Astrocyte of the cerebellum (primary cell): ENCODE results near the gene PFKFB4.
A peak's percentile ranks its signal among the peaks of the same experiment; 100 is the strongest.

Experiments
- DNase-seq: peaks from one replicate; pipeline ENCODE4 v3.0.0-alpha.2; 2011; ENCODE audit warnings: low read depth
- H3K4me3 ChIP-seq: 2 replicates; pipeline ENCODE4 v1.5.1; 2011; ENCODE audit warnings: mild to moderate bottlenecking, low read depth, low read length, moderate library complexity
- in situ Hi-C: cut with HindIII; loops from 2 replicates; pipeline ENCODE4 v1.10.0; 2017; ENCODE audit warnings: low sequenced_read_pairs
- TF ChIP-seq, protein P1 (sequence below): IDR thresholded peaks from 2 replicates; pipeline ENCODE4 v1.5.1; 2012; ENCODE audit warnings: low read length, low read depth, moderate library complexity, mild to moderate bottlenecking; ENCODE audit errors: missing control alignments

The PFKFB4 gene

DNA sequence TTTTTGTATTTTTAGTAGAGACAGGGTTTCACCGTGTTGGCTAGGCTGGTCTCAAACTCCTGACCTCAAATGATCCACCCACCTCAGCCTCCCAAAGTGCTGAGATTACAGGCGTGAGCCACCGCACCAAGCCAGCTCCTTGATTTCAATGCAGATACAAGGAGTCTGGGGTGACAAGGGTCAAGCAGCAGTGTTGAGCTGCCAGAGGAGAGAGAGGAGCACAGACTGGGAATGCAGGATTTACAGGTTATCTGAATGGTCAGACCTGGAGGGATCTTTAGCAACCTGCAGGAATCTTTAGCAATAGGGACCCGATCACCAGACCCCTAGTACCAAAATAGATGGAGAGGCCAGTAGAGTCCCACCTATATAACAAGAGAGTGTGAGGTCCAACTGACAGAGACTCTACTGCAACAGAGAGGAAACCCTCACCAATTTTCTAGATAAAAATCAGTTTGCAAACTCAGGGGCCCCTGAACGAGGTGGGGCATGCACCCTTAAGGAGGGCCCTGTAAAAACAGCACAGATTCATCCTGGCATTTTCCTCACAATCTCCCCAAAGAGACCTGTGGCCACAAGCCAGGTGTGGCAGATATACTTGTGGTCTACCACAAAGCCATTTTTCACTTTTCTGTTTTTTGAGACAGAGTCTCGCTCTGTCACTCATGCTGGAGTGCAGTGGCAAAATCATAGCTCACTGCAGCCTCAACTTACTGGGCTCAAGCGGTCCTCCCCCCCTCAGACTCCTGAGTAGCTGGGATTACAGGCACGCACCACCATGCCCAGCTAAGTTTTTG is 42.0 kb downstream of the PFKFB4 start:
- TF ChIP-seq, protein P1, sequence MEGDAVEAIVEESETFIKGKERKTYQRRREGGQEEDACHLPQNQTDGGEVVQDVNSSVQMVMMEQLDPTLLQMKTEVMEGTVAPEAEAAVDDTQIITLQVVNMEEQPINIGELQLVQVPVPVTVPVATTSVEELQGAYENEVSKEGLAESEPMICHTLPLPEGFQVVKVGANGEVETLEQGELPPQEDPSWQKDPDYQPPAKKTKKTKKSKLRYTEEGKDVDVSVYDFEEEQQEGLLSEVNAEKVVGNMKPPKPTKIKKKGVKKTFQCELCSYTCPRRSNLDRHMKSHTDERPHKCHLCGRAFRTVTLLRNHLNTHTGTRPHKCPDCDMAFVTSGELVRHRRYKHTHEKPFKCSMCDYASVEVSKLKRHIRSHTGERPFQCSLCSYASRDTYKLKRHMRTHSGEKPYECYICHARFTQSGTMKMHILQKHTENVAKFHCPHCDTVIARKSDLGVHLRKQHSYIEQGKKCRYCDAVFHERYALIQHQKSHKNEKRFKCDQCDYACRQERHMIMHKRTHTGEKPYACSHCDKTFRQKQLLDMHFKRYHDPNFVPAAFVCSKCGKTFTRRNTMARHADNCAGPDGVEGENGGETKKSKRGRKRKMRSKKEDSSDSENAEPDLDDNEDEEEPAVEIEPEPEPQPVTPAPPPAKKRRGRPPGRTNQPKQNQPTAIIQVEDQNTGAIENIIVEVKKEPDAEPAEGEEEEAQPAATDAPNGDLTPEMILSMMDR, result no peak
- in situ Hi-C loops, result no loop called here
- H3K4me3 ChIP-seq, result no peak overlapping the region
- DNase-seq, result no peak

DNA sequence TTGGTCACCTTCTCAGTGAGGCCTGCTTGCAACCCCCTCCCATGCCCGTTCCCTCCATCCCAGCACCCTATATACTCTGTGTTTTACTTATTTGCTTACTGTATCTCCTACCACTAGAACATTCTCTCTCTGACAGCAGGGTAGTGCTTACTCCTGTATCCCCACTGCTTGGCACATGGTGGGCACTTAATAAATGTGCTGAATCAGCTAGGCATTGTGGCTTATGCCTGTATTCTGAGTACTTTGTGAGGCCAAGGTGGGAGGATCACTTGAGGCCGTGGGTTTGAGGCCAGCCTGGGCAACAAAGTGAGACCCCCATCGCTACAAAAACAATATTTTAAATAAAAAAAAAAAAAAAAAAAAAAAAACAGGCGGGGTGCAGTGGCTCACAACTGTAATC is 45.1 kb downstream of the PFKFB4 start:
- in situ Hi-C loops, result no loop called here
- TF ChIP-seq, protein P1, result no peak

DNA sequence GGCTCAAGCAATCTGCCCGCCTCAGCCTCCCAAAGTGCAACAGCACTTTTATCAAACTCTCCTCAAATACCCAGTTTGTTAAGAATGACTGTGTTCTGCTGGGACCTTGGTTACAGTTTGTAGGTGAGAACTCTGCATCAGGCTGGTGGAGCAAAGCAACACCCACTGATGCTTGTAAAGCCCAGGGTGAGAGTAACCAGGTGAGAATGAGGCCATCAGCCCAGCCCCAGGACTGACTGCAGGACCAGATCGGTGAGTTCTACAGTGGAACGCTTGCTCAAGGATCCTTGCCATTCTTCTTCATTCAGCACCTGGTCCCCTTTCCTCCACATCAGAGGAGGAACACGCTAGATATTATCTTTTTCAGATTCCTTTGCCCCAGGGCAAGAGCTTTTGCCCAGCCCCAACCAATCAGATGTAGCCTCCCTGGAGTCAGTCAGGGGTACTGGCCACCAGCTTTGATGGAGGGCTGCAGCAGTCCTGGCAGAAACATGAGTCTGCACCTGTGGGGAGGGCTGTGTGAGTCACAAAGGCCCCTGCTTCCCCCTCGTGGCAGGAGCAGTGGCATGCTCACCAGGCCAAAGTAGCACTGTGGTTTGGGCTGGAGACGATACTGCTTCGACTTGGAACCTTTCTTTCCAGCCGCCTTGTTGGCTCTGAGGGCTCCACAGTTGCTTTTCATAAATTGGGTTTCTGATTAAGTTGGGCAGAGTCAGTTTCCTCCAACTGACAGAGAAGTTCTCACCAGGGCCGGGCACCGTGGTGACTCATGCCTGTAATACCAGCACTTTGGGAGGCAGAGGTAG is 49.1 kb downstream of the PFKFB4 start:
- peak; percentile 63 for DNase-seq
- H3K4me3 ChIP-seq, result no peak overlapping the region
- TF ChIP-seq, protein P1, result peak; percentile 67
- in situ Hi-C loops, result loop anchor here (5.0 kb wide), 1 partner anchor 35 kb away; no protein-coding TSS in a partner anchor

More for the DNA sequence above, 45.1 kb downstream of the PFKFB4 start:
- no peak for DNase-seq
- no peak overlapping the region for H3K4me3 ChIP-seq

DNA sequence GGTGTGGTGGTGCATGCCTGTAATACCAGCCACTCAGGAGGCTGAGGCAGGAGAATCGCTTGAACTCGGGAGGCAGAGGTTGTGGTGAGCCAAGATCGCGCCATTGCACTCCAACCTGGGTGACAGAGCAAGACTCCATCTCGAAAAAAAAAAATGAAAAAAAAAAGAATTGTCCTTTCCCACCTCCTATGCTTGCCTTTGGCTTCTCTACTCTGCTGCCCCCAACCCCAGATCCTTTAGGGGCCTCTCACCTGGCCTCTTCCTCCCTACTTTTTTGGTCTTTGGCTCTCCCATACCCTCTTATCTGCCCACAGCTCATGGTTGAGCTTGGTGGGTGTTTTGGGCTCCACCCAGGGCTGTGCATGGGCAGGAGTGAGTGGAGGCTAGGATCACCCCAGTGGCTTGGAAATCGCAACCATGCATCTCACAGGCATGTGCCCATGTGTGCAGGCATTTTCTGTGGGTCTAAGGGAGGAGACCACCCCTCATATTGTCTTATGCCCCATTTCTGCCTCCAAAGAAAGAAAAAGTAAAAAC is 50.6 kb downstream of the PFKFB4 start:
- no peak for DNase-seq
- no peak overlapping the region for H3K4me3 ChIP-seq
- in situ Hi-C loops, result loop anchor here (5.0 kb wide), 1 partner anchor 34 kb away; no protein-coding TSS in a partner anchor
- TF ChIP-seq, protein P1, result no peak

DNA sequence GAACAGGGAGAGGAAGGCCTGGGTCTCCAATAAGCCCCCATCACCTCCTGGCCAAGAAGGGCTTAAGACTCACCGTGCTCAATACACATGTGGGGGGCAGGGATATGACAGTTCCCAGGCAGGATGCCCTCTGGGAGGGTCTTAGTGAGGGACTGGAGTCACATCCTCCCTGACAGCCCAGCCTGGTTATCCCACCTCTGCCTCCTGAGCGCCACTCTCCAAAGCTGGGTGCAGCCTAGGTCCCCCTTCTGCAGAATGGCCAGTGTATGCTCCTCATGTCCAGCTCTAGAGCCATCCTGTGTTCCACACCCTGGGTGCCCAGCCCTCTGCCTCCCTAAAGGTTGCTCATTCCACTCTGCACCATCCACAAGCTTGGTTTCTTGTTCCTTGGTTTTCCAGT is 51.5 kb downstream of the PFKFB4 start:
- no peak for DNase-seq
- H3K4me3 ChIP-seq, result no peak overlapping the region

More for the DNA sequence above, 51.5 kb downstream of the PFKFB4 start:
- TF ChIP-seq, protein P1, result no peak
- in situ Hi-C loops, result loop anchor here (5.0 kb wide), 1 partner anchor 33 kb away; no protein-coding TSS in a partner anchor
